Daoy (cell line): ENCODE results near the gene CEACAM21. TPM values are rescaled to one million over a fixed set of nuclear protein-coding genes. Genes with fewer than 3 reads are reported as not detected.

Source experiments
- DNase-seq: peaks from one replicate; pipeline ENCODE4 v3.0.0-alpha.2; 2015; ENCODE audit warnings: low read depth
- total RNA-seq: library from RNA; depleted of rRNA; stranded (reverse); fragments of >200 nt; shearing (Covaris generic); gene quantifications from 2 replicates; pipeline ENCODE4 v1.2.3, GENCODE V29; 2014; rRNA removed

CEACAM21 gene
- total RNA-seq, 1 experiment from 2014 or later, result not detected

DNA sequence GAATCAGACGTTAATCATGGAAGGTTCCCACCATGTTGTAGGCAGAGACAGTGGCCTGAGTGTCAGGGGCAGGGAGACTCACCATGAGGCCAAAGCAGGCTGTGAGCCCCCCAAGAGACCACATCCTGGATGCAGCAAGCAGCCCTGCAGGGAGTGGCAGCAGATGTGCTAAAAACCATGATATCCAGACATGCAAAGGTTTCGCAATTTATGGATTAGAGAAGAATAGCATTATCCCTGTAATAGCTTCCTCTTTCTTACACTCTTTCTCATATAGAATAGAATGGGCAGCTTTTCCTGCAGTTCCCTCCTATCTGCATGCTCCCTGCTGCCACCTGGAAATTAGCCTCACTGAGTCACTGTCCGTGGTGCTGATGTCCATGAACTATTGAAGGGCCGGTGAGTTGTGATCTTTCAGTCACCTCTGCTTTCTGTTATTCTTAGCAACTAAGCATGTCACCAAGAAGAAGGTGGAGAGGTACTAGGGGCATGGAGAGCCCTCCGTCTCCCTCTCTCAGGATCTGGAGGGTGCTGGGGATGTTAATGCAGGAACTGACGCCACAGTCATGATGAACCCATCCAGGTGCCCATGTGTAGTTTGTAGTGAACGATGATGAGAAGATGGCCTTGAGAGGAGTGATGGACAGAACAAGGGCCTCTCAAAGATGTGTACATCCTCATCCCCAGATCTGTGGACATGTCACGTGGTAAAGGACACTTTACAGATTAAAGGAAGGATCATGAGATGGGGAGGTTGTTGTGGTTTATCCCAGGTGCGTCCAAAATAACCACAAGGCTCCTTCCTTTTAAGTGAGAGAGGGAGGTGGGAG is 41.0 kb downstream of the CEACAM21 start:
- DNase-seq, result no peak

DNA sequence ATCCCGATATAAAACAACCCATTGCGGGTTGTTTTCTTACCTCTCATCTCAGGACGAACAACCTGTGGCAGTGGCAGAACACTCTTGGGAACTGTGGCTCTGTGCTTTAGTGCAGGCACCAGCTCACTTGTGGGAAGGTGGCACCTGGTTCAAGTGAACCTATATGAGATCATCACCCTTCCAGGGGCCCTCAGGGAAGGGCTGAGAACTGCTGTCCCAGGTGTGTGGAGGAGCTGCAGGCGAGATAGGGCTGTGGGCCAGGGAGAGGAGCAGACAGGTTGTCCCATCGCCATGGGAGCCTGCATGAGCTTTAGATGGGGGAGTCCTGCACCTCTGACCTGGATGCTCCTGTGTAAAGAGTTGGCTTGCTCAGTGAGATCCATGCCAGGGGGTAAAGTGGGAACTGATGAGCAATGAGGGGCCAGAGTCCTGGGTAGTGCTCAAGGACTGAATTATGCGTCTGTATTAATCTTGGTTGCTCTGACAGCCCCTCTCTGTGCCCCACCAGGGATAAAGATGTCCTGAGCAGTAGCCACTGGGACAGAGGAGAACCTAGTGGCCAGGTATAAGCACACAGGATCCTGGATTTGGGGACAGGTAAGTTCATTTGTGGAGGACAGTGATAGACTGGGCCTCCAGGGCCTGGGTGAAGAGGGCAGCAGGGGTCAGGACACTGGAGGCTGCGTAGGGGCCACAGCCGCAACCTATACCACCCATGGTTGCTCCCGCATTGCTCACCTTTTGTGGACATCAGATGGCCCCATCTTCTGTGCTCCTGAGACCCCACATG is 42.2 kb downstream of the CEACAM21 start:
- DNase-seq, result no peak

DNA sequence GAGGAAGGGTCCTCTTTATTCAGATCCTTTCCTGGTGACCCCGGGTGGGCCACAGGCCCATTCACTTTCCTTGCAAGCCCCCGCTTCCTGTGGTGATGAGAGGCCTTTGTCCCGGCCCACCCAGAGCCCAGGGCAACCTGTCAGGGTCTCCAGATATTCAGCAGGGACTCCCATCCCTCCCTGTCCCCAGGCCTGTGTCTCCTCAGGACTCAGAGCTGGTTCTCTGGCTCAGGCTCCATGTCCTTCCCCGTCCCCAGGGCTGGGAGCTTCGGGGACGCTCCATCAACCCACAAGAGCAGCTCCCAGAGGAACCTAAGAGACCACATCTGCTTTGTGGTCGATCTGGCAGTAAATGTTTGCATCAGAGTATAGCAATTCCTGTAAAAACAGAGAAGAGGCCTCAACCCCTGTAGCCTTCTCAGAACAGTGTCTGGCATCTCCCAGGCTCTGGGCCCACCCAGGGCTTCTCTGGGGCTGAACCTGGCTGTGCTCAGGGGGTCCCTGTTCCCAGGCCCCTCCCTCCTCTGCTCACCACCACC is 43.1 kb downstream of the CEACAM21 start:
- DNase-seq, result no peak

GRCh38 chr19:41620171-41620570 is 44.2 kb downstream of the CEACAM21 start:
- no peak for DNase-seq

GRCh38 chr19:41621226-41621625 is 45.3 kb downstream of the CEACAM21 start:
- DNase-seq, result no peak

DNA sequence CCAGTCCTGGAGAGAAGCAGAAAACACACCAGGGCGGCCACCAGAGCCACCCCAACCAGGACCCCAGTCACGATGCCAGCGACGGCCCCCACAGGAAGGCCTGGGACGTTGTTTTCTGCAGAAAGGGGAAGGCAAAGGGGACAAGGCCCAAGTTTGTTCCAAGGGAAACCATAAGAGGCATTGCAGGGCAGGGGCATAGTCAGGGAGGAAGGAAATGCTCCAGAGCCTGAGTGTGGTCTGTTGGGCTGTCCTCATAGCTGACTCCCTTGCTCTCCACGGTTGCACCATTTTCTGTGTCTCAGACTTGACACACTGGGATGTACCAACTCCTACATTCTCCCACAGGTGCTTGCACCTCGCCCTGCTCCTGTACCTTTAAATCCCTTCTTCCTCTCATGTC is 45.7 kb downstream of the CEACAM21 start:
- no peak for DNase-seq

DNA sequence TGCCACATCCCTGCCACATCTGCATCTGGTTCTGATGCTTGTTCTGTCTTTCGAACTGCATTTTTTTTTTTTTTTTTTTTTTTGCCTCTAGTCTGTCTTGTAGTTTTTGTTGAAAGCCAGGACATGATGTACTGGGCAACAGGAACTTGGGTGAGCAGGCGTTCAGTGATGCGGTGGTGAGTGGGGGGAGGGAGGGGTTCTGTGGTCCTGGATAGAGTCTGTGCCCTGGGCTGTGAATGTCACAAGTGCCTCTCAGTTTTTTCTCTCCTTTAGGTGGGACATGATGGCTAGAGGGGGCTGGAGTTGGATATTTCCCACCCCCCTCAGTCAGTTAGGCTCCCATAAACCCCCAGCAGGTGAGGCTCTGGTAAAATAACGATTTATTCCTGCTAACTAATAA is 47.4 kb downstream of the CEACAM21 start:
- no peak for DNase-seq

DNA sequence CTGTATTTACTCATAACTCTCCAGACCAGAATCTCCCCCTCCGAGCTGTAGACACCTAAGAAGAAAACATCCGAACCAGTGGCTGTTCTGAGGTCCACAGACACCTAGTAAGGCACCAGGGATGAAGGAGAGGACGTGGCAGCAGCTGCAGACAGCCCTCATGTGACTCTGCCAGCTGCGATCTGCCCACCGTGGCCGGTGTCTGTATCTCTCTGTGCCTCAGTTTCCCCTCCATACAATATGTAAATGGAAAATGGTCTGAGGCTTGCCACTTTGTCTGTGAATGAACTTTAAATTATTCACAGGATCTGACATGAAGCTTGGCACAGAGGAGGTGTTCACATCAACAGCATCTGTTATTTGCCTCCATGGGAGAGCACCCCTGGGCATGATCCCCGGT is 48.5 kb downstream of the CEACAM21 start:
- no peak for DNase-seq

GRCh38 chr19:41624937-41625336 is 49.0 kb downstream of the CEACAM21 start:
- DNase-seq, result no peak

DNA sequence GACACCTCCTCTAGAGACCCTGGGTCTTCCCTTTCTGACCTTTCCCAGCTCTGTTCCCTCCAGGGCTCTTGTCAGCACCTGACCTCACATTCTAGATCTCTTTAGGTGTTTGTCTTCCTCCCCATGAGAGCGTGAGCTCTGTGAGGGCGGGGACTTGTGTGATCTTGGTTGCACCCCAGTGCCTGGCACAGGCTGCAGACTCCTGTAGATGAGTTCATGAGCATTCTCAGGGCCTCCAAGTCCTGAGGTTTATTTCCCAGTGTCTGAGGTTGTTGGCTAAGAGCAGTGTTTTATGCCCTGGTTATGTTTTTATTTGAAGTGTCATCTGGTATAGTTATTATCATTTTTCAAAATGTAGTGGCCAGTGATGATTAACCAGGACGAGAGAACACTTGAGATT is 50.3 kb downstream of the CEACAM21 start:
- DNase-seq, result no peak

DNA sequence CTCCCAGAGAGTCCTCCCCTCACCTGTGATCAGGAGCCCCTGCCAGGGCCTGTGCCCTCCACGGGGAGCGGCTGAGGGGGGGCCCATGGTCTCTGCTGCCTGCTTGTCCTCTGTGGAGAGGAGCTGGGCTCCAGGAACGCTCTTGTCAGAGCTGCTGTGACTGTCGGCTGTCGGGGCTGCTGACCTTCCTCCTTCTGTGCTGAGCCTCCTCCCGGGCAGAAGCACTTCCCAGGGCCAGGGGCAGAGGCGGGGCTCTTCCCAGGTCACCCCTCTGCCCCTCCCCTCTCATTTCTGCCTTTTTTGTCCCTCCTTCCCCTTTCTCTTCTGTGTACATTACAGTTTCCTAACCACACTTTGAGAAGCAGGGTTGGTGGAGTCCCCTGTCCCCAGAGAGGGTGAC is 50.9 kb downstream of the CEACAM21 start, which contains the start of gene CEACAM4:
Gene CEACAM4 (minus strand): TSS at position 198 of the 400 bp plus-strand sequence. CDS start 111 bp downstream, at position 87.
- no peak for DNase-seq

GRCh38 chr19:41627966-41628675 is 52.2 kb downstream of the CEACAM21 start:
- no peak for DNase-seq

Other genes starting within 250 kb of the CEACAM21 start
- gene TGFB1, start 222.2 kb upstream of the CEACAM21 start, total RNA-seq, result 9.1 and 35.6 TPM in 2 replicates
- 4.9 and 14.8 TPM in 2 replicates for gene B9D2, start 212.0 kb upstream of the CEACAM21 start, total RNA-seq
- gene TMEM91, start 199.6 kb upstream of the CEACAM21 start, total RNA-seq, result 1.6 and 1.7 TPM in 2 replicates
- 74.3 and 90.0 TPM in 2 replicates for gene EXOSC5, start 178.8 kb upstream of the CEACAM21 start, total RNA-seq
- 37.2 and 41.4 TPM in 2 replicates for gene BCKDHA, start 178.3 kb upstream of the CEACAM21 start, total RNA-seq
- gene B3GNT8, start 148.8 kb upstream of the CEACAM21 start, total RNA-seq, result 0.06 TPM in 1 of 2 replicates, not detected in the other
- gene DMAC2, start 136.3 kb upstream of the CEACAM21 start, total RNA-seq, result 71.5 and 99.0 TPM in 2 replicates
- not detected in 2 replicates for gene ERICH4, start 133.0 kb upstream of the CEACAM21 start, total RNA-seq
- not detected in 2 replicates for gene CEACAM4, start 50.9 kb downstream of the CEACAM21 start, total RNA-seq
- not detected in 2 replicates for gene CEACAM7, start 112.1 kb downstream of the CEACAM21 start, total RNA-seq
- gene CEACAM5, start 132.5 kb downstream of the CEACAM21 start, total RNA-seq, result not detected in 2 replicates
- not detected in 2 replicates for gene CEACAM6, start 179.4 kb downstream of the CEACAM21 start, total RNA-seq
- gene CEACAM3, start 220.4 kb downstream of the CEACAM21 start, total RNA-seq, result not detected in 2 replicates